ENCODE measurements around the gene WFDC2.
A peak's percentile ranks its signal among the peaks of the same experiment; 100 is the strongest.
"Not testable (repeated sequence)": the region's sequence is repeated elsewhere in the genome, so short reads cannot be mapped to it uniquely, and the experiment has no call there.

Gene WFDC2

GRCh38 chr20:45470262-45470931, 844 bp downstream of the WFDC2 start (continued):
- TF ChIP-seq CREB5 (CRISPR knock-in tag; IDR thresholded peaks at IDR 0.05; ENCODE audit: low read depth) = no peak

GRCh38 chr20:45470937-45471336, 1.4 kb downstream of the WFDC2 start:
- TF ChIP-seq CREB5 (CRISPR knock-in tag; IDR thresholded peaks at IDR 0.05; ENCODE audit: low read depth) = no peak
- peak; percentile 47 for ATAC-seq

- ATAC-seq = not testable (repeated sequence)
- peak; percentile 79 for TF ChIP-seq ZNF8 (CRISPR knock-in tag; IDR thresholded peaks at IDR 0.05)
Measured at GRCh38 chr20:45472286-45472685, 2.7 kb downstream of the WFDC2 start.

- not testable (repeated sequence) for ATAC-seq
Measured at GRCh38 chr20:45477530-45478148, 8.1 kb downstream of the WFDC2 start.

- TF ChIP-seq ZC3H10 (CRISPR knock-in tag; IDR thresholded peaks at IDR 0.05) (no peak), GLIS3 (CRISPR knock-in tag; IDR thresholded peaks at IDR 0.05) (no peak), TCF4 (CRISPR knock-in tag; IDR thresholded peaks at IDR 0.05; ENCODE audit: borderline replicate concordance) (no peak), PPARA (CRISPR knock-in tag; IDR thresholded peaks at IDR 0.05; ENCODE audit: borderline replicate concordance) (no peak), RARB (CRISPR knock-in tag; IDR thresholded peaks at IDR 0.05) (no peak), CREB5 (CRISPR knock-in tag; IDR thresholded peaks at IDR 0.05; ENCODE audit: low read depth) (no peak), ZNF8 (CRISPR knock-in tag; IDR thresholded peaks at IDR 0.05) (no peak), ISL1 (CRISPR knock-in tag; IDR thresholded peaks at IDR 0.05) (no peak), ARNTL (CRISPR knock-in tag; IDR thresholded peaks at IDR 0.05; ENCODE audit: borderline replicate concordance, low read depth) (no peak), ESRRG (CRISPR knock-in tag; IDR thresholded peaks at IDR 0.05) (no peak), ZFP3 (CRISPR knock-in tag; IDR thresholded peaks at IDR 0.05) (no peak), SNAI2 (CRISPR knock-in tag; IDR thresholded peaks at IDR 0.05) (no peak), POU6F1 (CRISPR knock-in tag; IDR thresholded peaks at IDR 0.05; ENCODE audit: borderline replicate concordance, low read depth) (no peak), BACH2 (CRISPR knock-in tag; IDR thresholded peaks at IDR 0.05; ENCODE audit: borderline replicate concordance) (no peak), TSHZ2 (CRISPR knock-in tag; IDR thresholded peaks at IDR 0.05) (no peak), OSR1 (CRISPR knock-in tag; IDR thresholded peaks at IDR 0.05) (no peak)
- ATAC-seq = no peak
Measured at GRCh38 chr20:45479822-45480221, 10.3 kb downstream of the WFDC2 start.

Data from SK-N-SH treated with all-trans-retinoic acid at 6 μM for 48 hours (cell line).